ENCODE data around the gene IRF4. TPM values are rescaled to one million over a fixed set of nuclear protein-coding genes. Genes with fewer than 3 reads are reported as not detected.

IRF4 gene
- total and polyA plus RNA-seq, 2 donors (not counting 1 experiment from before 2014, with no cell fraction given), result 75.7 to 142 TPM

- ChIA-PET POLR2A (interaction anchor here (1.2 kb wide), 1 partner anchor 17 kb away, joined by 3 read pairs; no protein-coding TSS in a partner anchor), CTCF (interaction anchor here (1.2 kb wide), 1 partner anchor 33 kb away, joined by 3 read pairs; no protein-coding TSS in a partner anchor)
- no peak overlapping the region for H3K9ac ChIP-seq (ENCODE audit: low read length)
- Mint-ChIP-seq H3K4me3 (no peak overlapping the region), H3K9me3 (ENCODE audit: insufficient read depth) (no peaks in the 10 kb centered on the region), H3K27ac (peak overlapping the region; percentile 86), H3K27me3 (no peaks in the 10 kb centered on the region), H3K4me1 (peaks cover 73% of the 10 kb centered on the region)
- 95% methylated on average over 17 of the region's 17 CpGs for WGBS (ENCODE audit: insufficient coverage)
- no peaks in the 10 kb centered on the region for H4K20me1 ChIP-seq (ENCODE audit: control insufficient read depth, insufficient read depth, low read length, poor library complexity, severe bottlenecking)
- H3K9me3 ChIP-seq (ENCODE audit: control extremely low read depth in 1 of 3, control insufficient read depth in 2 of 3, insufficient read depth in 1 of 3, low read length in 2 of 3), result peaks cover 0 to 43% (median 0%) of the 10 kb centered on the region in 3 donors
- no peak overlapping the region for H3K4me3 ChIP-seq (ENCODE audit: control extremely low read depth in 1 of 5, extremely low read depth in 1 of 5, insufficient read depth in 1 of 5, low read depth in 2 of 5, low read length in 4 of 5)
- peaks cover 0 to 88% of the 10 kb centered on the region in 2 experiments for H3K36me3 ChIP-seq (replicated peaks in 1 of 2; ENCODE audit: control extremely low read depth in 1 of 2, control insufficient read depth in 1 of 2, extremely low read depth in 1 of 2, insufficient read depth in 2 of 2, low read length in 1 of 2)
- no peaks in the 10 kb centered on the region for H3K27me3 ChIP-seq (replicated peaks in 1 of 4; ENCODE audit: control extremely low read depth in 1 of 4, control insufficient read depth in 3 of 4, insufficient read depth in 4 of 4, low read length in 3 of 4)
- no peak overlapping the region for H3K4me2 ChIP-seq (replicated peaks; ENCODE audit: low read depth, low read length, poor library complexity, severe bottlenecking)
- no peak for DNase-seq
- H3K79me2 ChIP-seq (ENCODE audit: control insufficient read depth, insufficient read depth, low read length), result peaks cover 82% of the 10 kb centered on the region
- peaks cover 45 to 86% of the 10 kb centered on the region in 2 donors for H3K4me1 ChIP-seq (ENCODE audit: control insufficient read depth in 2 of 2, insufficient read depth in 2 of 2, low read length in 2 of 2)
- intact Hi-C loops (cut with micrococcal nuclease), result no loop called here
- TF ChIP-seq, protein P1, sequence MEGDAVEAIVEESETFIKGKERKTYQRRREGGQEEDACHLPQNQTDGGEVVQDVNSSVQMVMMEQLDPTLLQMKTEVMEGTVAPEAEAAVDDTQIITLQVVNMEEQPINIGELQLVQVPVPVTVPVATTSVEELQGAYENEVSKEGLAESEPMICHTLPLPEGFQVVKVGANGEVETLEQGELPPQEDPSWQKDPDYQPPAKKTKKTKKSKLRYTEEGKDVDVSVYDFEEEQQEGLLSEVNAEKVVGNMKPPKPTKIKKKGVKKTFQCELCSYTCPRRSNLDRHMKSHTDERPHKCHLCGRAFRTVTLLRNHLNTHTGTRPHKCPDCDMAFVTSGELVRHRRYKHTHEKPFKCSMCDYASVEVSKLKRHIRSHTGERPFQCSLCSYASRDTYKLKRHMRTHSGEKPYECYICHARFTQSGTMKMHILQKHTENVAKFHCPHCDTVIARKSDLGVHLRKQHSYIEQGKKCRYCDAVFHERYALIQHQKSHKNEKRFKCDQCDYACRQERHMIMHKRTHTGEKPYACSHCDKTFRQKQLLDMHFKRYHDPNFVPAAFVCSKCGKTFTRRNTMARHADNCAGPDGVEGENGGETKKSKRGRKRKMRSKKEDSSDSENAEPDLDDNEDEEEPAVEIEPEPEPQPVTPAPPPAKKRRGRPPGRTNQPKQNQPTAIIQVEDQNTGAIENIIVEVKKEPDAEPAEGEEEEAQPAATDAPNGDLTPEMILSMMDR (IDR thresholded peaks at IDR 0.05), result no peak
- TF ChIP-seq EZH2 (IDR thresholded peaks at IDR 0.05; ENCODE audit: borderline replicate concordance, insufficient read depth, low read depth, low read length, poor library complexity, severe bottlenecking), result no peak
- H2AFZ ChIP-seq (ENCODE audit: insufficient read depth, low read depth, low read length, poor library complexity, severe bottlenecking), result no peak overlapping the region
- H3K27ac ChIP-seq (ENCODE audit: low read length in 2 of 2), result no peak overlapping the region
- no peak for ATAC-seq (ENCODE audit: low read depth)
Measured at GRCh38 chr6:345747-346385, 45.7 kb upstream of the IRF4 start.

DNA sequence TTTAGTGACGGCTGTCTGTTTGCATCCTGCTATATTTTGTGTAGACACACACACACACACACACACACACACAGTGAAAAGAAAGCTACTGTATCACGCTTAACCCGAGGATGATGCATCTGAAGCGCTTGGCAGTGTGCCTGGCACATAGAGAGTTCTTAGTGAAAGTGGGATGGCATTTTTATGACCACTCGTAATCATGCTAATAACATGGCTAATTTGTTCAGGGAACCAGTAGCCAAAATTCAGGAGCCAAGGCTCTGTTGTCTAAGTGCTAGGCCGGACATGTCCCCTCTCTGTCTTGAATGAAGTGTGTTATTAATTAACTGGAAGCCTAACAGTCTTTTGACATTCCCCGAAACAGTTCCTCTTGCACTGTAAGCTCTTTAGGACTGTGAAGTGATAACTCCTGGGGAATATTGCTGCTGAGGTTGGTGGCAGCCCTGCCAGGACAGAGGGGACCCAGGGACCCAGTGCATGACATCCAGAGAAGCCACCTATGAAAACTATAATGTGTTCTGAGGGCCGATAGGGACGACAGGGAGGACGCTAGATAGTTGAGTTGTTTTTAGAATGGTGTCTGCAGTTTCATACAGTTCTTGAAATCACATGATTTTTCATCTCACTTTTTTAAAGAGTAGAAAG lies 45.0 kb upstream of the IRF4 start:
- Histone ChIP-seq H3K9me3 (ENCODE audit: control extremely low read depth in 1 of 3, control insufficient read depth in 2 of 3, insufficient read depth in 1 of 3, low read length in 2 of 3) (peaks cover 0 to 39% (median 0%) of the 10 kb centered on the region in 3 donors), H3K9ac (ENCODE audit: low read length) (peak overlapping the region; percentile 19), H4K20me1 (ENCODE audit: control insufficient read depth, insufficient read depth, low read length, poor library complexity, severe bottlenecking) (no peaks in the 10 kb centered on the region), H3K79me2 (ENCODE audit: control insufficient read depth, insufficient read depth, low read length) (peaks cover 82% of the 10 kb centered on the region), H3K4me2 (replicated peaks; ENCODE audit: low read depth, low read length, poor library complexity, severe bottlenecking) (peak overlapping the region; percentile 54), H3K36me3 (replicated peaks in 1 of 2; ENCODE audit: control extremely low read depth in 1 of 2, control insufficient read depth in 1 of 2, extremely low read depth in 1 of 2, insufficient read depth in 2 of 2, low read length in 1 of 2) (peaks cover 0 to 90% of the 10 kb centered on the region in 2 experiments), H3K4me1 (ENCODE audit: control insufficient read depth in 2 of 2, insufficient read depth in 2 of 2, low read length in 2 of 2) (peaks cover 39 to 79% of the 10 kb centered on the region in 2 donors), H3K27me3 (replicated peaks in 1 of 4; ENCODE audit: control extremely low read depth in 1 of 4, control insufficient read depth in 3 of 4, insufficient read depth in 4 of 4, low read length in 3 of 4) (no peaks in the 10 kb centered on the region), H3K27ac (ENCODE audit: low read length in 2 of 2) (peak overlapping the region; percentile 54 to 60), H2AFZ (ENCODE audit: insufficient read depth, low read depth, low read length, poor library complexity, severe bottlenecking) (no peak overlapping the region), H3K4me3 (ENCODE audit: control extremely low read depth in 1 of 5, extremely low read depth in 1 of 5, insufficient read depth in 1 of 5, low read depth in 2 of 5, low read length in 4 of 5) (no peak overlapping the region)
- intact Hi-C loops (cut with micrococcal nuclease), result loop anchor here (1.0 kb wide), 1 partner anchor 8 kb away; no protein-coding TSS in a partner anchor
- TF ChIP-seq, protein P1 (IDR thresholded peaks at IDR 0.05), result no peak
- no peak for TF ChIP-seq EZH2 (IDR thresholded peaks at IDR 0.05; ENCODE audit: borderline replicate concordance, insufficient read depth, low read depth, low read length, poor library complexity, severe bottlenecking)
- Mint-ChIP-seq H3K4me1 (peaks cover 67% of the 10 kb centered on the region), H3K9me3 (ENCODE audit: insufficient read depth) (no peaks in the 10 kb centered on the region), H3K4me3 (no peak overlapping the region), H3K27me3 (no peaks in the 10 kb centered on the region), H3K27ac (peak overlapping the region; percentile 86)
- ChIA-PET CTCF (no interaction called here), POLR2A (no interaction called here)
- DNase-seq (no peak), ATAC-seq (ENCODE audit: low read depth) (no peak)
- 91% methylated on average over 6 of the region's 10 CpGs for WGBS (ENCODE audit: insufficient coverage)

All from B cell (primary cell).